HCT116 (cell line): ENCODE data around the gene NHLH1. TPM values are rescaled to one million over a fixed set of nuclear protein-coding genes. Genes with fewer than 3 reads are reported as not detected.

ENCODE experiments used
- ATAC-seq: fragments of 200-7000 bp; cut with Tn5 transposase; 2 replicates; pipeline ENCODE4 v1.9.1; 2020; ENCODE audit warnings: mild to moderate bottlenecking, moderate library complexity
- BruUV-seq: library from RNA; stranded (reverse); fragments of 400-500 nt; replicated peaks from 2 replicates; lab custom pipeline; 2021; lab: Mats Ljungman, UMichigan
- CTCF ChIA-PET: fragments of 300-600 bp; sonication (Branson Sonifier 250); formaldehyde crosslinking; loops from one replicate; lab custom pipeline; 2021; ENCODE audit warnings: antibody characterized with exemption; lab: Charles Lee
- POLR2A ChIA-PET: fragments of 300-600, 350-600 bp; sonication (Branson Sonifier 250); formaldehyde crosslinking; loops from one replicate; lab custom pipeline; 2021; ENCODE audit warnings: antibody characterized with exemption; lab: Charles Lee
- RAD21 ChIA-PET, 2 experiments: fragments of 300-600 bp; sonication (Branson Sonifier 250); formaldehyde crosslinking; loops; one replicate each; lab custom pipeline; 2023; ENCODE audit warnings: low total read pairs in 2 of 2; ENCODE audit not compliant: uncharacterized antibody in 2 of 2, unreplicated experiment in 2 of 2, low non-redundant PET in 1 of 2; lab: Charles Lee
- DNase-seq: peaks from one replicate; pipeline ENCODE4 v3.0.0-alpha.2; 2010; ENCODE audit warnings: low read depth, low spot score
- H2AFZ ChIP-seq: fragments of 200-600 bp; shearing (Covaris generic), sonication (generic); 2 replicates; pipeline ENCODE4 v1.6.1; 2017; ENCODE audit warnings: low read depth, mixed run types, mixed read lengths, antibody characterized with exemption, low read length; ENCODE audit not compliant: poor library complexity, severe bottlenecking
- H3K27ac ChIP-seq: 2 replicates; pipeline ENCODE4 v1.5.1; 2012; ENCODE audit warnings: low read depth, low read length
- H3K27me3 ChIP-seq: fragments of 200-600 bp; sonication (generic); 2 replicates; pipeline ENCODE4 v1.6.1; 2016; ENCODE audit warnings: mixed run types, low read length, mixed read lengths; ENCODE audit not compliant: insufficient read depth
- H3K36me3 ChIP-seq, 2 experiments: fragments of 200-500 bp in 1 of 2; fragments of 200-600 bp in 1 of 2; sonication (Bioruptor generic) in 1 of 2; sonication (generic) in 1 of 2; 2 replicates each; pipeline versions ENCODE4 v1.5.1 to v1.6.1; 2014 to 2016; ENCODE audit warnings: low read length in 2 of 2, inconsistent platforms in 1 of 2, mixed read lengths in 1 of 2, mixed run types in 1 of 2; ENCODE audit not compliant: insufficient read depth in 2 of 2, control insufficient read depth in 1 of 2
- H3K4me1 ChIP-seq, 2 experiments: fragments of 200-600 bp in 1 of 2; sonication (generic) in 1 of 2; 2 replicates each; pipeline versions ENCODE4 v1.5.1 to v1.6.1; 2012 to 2017; ENCODE audit warnings: low read length in 2 of 2, inconsistent platforms in 1 of 2, mild to moderate bottlenecking in 1 of 2, mixed read lengths in 1 of 2, mixed run types in 1 of 2, moderate library complexity in 1 of 2; ENCODE audit not compliant: insufficient read depth in 2 of 2, control insufficient read depth in 1 of 2
- H3K4me2 ChIP-seq: fragments of 200-600 bp; sonication (generic); 2 replicates; pipeline ENCODE4 v1.6.1; 2017; ENCODE audit warnings: mixed run types, low read length, mixed read lengths
- H3K4me3 ChIP-seq, 2 experiments: fragments of 200-600 bp in 1 of 2; sonication (generic) in 1 of 2; replicated peaks in 1 of 2; 2 replicates each; pipeline ENCODE4 v1.5.1; 2011 to 2016; ENCODE audit warnings: low read length in 2 of 2, control low read depth in 1 of 2, low read depth in 1 of 2, mild to moderate bottlenecking in 1 of 2, mixed read lengths in 1 of 2, mixed run types in 1 of 2
- H3K79me2 ChIP-seq: fragments of 200-600 bp; sonication (generic); 2 replicates; pipeline ENCODE4 v1.6.1; 2017; ENCODE audit warnings: mild to moderate bottlenecking, mixed run types, low read length, moderate library complexity, mixed read lengths; ENCODE audit not compliant: insufficient read depth
- H3K9ac ChIP-seq: fragments of 200-600 bp; sonication (generic); 2 replicates; pipeline ENCODE4 v1.6.1; 2016; ENCODE audit warnings: low read length, mixed read lengths
- H3K9me2 ChIP-seq: fragments of 200-600 bp; sonication (generic), shearing (Covaris generic); 2 replicates; pipeline ENCODE4 v1.6.1; 2017; ENCODE audit warnings: mixed run types, mild to moderate bottlenecking, moderate library complexity; ENCODE audit not compliant: insufficient read depth
- H3K9me3 ChIP-seq, 2 experiments: fragments of 200-500 bp in 1 of 2; fragments of 200-600 bp in 1 of 2; sonication (Bioruptor generic) in 1 of 2; sonication (generic) in 1 of 2; 2 replicates each; pipeline ENCODE4 v1.6.1; 2014 to 2017; ENCODE audit warnings: low read length in 2 of 2, mixed read lengths in 2 of 2, inconsistent platforms in 1 of 2, low read depth in 1 of 2, mild to moderate bottlenecking in 1 of 2, mixed run types in 1 of 2, moderate library complexity in 1 of 2; ENCODE audit not compliant: control insufficient read depth in 1 of 2, insufficient read depth in 1 of 2
- H4K20me1 ChIP-seq: fragments of 200-600 bp; sonication (generic), shearing (Covaris generic); 2 replicates; pipeline ENCODE4 v1.6.1; 2017; ENCODE audit warnings: mixed run types, mild to moderate bottlenecking, moderate library complexity; ENCODE audit not compliant: insufficient read depth
- CBX3 ChIP-seq: IDR thresholded peaks from 2 replicates; pipeline ENCODE4 v1.6.1; 2012; ENCODE audit warnings: low read depth
- ELF1 ChIP-seq: IDR thresholded peaks from 2 replicates; pipeline ENCODE4 v1.6.1; 2012; ENCODE audit warnings: low read depth, borderline replicate concordance
- MAX ChIP-seq: IDR thresholded peaks from 2 replicates; pipeline ENCODE4 v1.6.1; 2012
- SP1 ChIP-seq: IDR thresholded peaks from 2 replicates; pipeline ENCODE4 v1.6.1; 2012; ENCODE audit warnings: low read depth
- TCF7L2 ChIP-seq: IDR thresholded peaks from 2 replicates; pipeline ENCODE4 v1.7.0; 2011; ENCODE audit warnings: borderline replicate concordance, inconsistent platforms; ENCODE audit not compliant: insufficient read depth, insufficient read length; ENCODE audit errors: extremely low read depth
- intact Hi-C: fragments of 100-400 bp; cut with micrococcal nuclease; formaldehyde crosslinking; loops from 2 replicates; pipeline ENCODE4 v1.10.0; 2022
- total RNA-seq: library from RNA; stranded (reverse); gene quantifications from one replicate; pipeline ENCODE4 v1.2.1, GENCODE V29; 2021; ENCODE audit not compliant: unreplicated experiment
- TF ChIP-seq, protein P1 (sequence below): IDR thresholded peaks from 2 replicates; pipeline ENCODE4 v1.6.1; 2012
- TF ChIP-seq, protein P2 (sequence below): IDR thresholded peaks from 2 replicates; pipeline ENCODE4 v1.6.1; 2011; ENCODE audit warnings: mild to moderate bottlenecking, low read length, moderate library complexity; ENCODE audit not compliant: insufficient replicate concordance; ENCODE audit errors: extremely low read depth

NHLH1 gene
- total RNA-seq, 1 experiment from 2014 or later = 0.12 TPM

GRCh38 chr1:160340866-160341265 lies 26.0 kb upstream of the NHLH1 start:
- H3K4me3 ChIP-seq = no peak overlapping the region
- H3K27me3 ChIP-seq = no peaks in the 10 kb centered on the region
- DNase-seq = no peak
- ChIA-PET RAD21 (no interaction called here), POLR2A (no interaction called here), CTCF (interaction anchor here (1.4 kb wide), 1 partner anchor 147 kb away, joined by 4 read pairs; no protein-coding TSS in a partner anchor)
- peaks cover 79% of the 10 kb centered on the region for H3K79me2 ChIP-seq
- H3K9ac ChIP-seq = no peak overlapping the region
- H3K9me3 ChIP-seq = no peaks in the 10 kb centered on the region
- H3K9me2 ChIP-seq = no peaks in the 10 kb centered on the region
- H4K20me1 ChIP-seq = no peaks in the 10 kb centered on the region
- H3K27ac ChIP-seq = no peak overlapping the region
- intact Hi-C loops = no loop called here
- no peak overlapping the region for H2AFZ ChIP-seq
- H3K4me2 ChIP-seq = no peak overlapping the region
- peaks cover 4 to 12% of the 10 kb centered on the region in 2 experiments; a peak in 3 of 4 replicates for H3K4me1 ChIP-seq
- no peak for ATAC-seq
- TF ChIP-seq TCF7L2 (no peak), MAX (no peak)
- peaks cover 31 to 36% of the 10 kb centered on the region in 2 experiments for H3K36me3 ChIP-seq
- BruUV-seq = no TSS peak

- ChIA-PET RAD21 (no interaction called here), POLR2A (no interaction called here), CTCF (no interaction called here)
- Histone ChIP-seq H3K4me1 (peaks cover 4 to 12% of the 10 kb centered on the region in 2 experiments; a peak in 3 of 4 replicates), H3K4me2 (peak overlapping the region; percentile 76), H3K27me3 (no peaks in the 10 kb centered on the region), H4K20me1 (no peaks in the 10 kb centered on the region), H3K36me3 (peaks cover 26 to 29% of the 10 kb centered on the region in 2 experiments), H3K27ac (peak overlapping the region; percentile 59), H3K4me3 (peak overlapping the region; percentile 89 to 97), H3K79me2 (peaks cover 72% of the 10 kb centered on the region), H3K9ac (peak overlapping the region; percentile 77), H3K9me2 (no peaks in the 10 kb centered on the region), H2AFZ (no peak overlapping the region), H3K9me3 (no peaks in the 10 kb centered on the region)
- BruUV-seq = TSS peak; percentile 82
- ATAC-seq (peak; percentile 19), DNase-seq (no peak)
- intact Hi-C loops = no loop called here
- TF ChIP-seq, protein P1, sequence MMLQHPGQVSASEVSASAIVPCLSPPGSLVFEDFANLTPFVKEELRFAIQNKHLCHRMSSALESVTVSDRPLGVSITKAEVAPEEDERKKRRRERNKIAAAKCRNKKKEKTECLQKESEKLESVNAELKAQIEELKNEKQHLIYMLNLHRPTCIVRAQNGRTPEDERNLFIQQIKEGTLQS = no peak
- TF ChIP-seq SP1 (no peak), ELF1 (no peak), CBX3 (no peak)
- TF ChIP-seq, protein P2, sequence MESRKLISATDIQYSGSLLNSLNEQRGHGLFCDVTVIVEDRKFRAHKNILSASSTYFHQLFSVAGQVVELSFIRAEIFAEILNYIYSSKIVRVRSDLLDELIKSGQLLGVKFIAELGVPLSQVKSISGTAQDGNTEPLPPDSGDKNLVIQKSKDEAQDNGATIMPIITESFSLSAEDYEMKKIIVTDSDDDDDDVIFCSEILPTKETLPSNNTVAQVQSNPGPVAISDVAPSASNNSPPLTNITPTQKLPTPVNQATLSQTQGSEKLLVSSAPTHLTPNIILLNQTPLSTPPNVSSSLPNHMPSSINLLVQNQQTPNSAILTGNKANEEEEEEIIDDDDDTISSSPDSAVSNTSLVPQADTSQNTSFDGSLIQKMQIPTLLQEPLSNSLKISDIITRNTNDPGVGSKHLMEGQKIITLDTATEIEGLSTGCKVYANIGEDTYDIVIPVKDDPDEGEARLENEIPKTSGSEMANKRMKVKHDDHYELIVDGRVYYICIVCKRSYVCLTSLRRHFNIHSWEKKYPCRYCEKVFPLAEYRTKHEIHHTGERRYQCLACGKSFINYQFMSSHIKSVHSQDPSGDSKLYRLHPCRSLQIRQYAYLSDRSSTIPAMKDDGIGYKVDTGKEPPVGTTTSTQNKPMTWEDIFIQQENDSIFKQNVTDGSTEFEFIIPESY = no peak
Observed at GRCh38 chr1:160342526-160342925, 24.3 kb upstream of the NHLH1 start.
